HG03457 (cell line): ENCODE data around the gene SLC1A3.

ENCODE experiments used
- ATAC-seq: cut with Tn5 transposase; IDR thresholded peaks from one replicate; pipeline ENCODE4 v1.9.1; 2021; ENCODE audit warnings: moderate number of reproducible peaks; ENCODE audit not compliant: unreplicated experiment

The SLC1A3 gene

GRCh38 chr5:36682499-36682898 lies 76.1 kb downstream of the SLC1A3 start:
- no peak for ATAC-seq

GRCh38 chr5:36683821-36684434 lies 77.5 kb downstream of the SLC1A3 start:
- no peak for ATAC-seq

- ATAC-seq: no peak
Measured at GRCh38 chr5:36685631-36686288, 79.4 kb downstream of the SLC1A3 start.

GRCh38 chr5:36686881-36687280 lies 80.5 kb downstream of the SLC1A3 start:
- ATAC-seq: no peak

- no peak for ATAC-seq
Measured at GRCh38 chr5:36688722-36689121, 82.3 kb downstream of the SLC1A3 start.

- no peak for ATAC-seq
Measured at GRCh38 chr5:36689225-36689624, 82.8 kb downstream of the SLC1A3 start.

GRCh38 chr5:36690041-36690961 lies 83.9 kb downstream of the SLC1A3 start:
- peak; percentile 68 for ATAC-seq

- no peak for ATAC-seq
Measured at GRCh38 chr5:36691226-36691625, 84.8 kb downstream of the SLC1A3 start.

GRCh38 chr5:36691696-36692371 lies 85.4 kb downstream of the SLC1A3 start:
- ATAC-seq: no peak

- ATAC-seq: peak; percentile 57
Measured at GRCh38 chr5:36692791-36693763, 86.7 kb downstream of the SLC1A3 start.

GRCh38 chr5:36694351-36694750 lies 87.9 kb downstream of the SLC1A3 start:
- ATAC-seq: no peak

GRCh38 chr5:36696059-36696673 lies 89.8 kb downstream of the SLC1A3 start:
- ATAC-seq: peak; percentile 51

- ATAC-seq: no peak
Measured at GRCh38 chr5:36698031-36698430, 91.6 kb downstream of the SLC1A3 start.

- ATAC-seq: peak; percentile 96
Measured at GRCh38 chr5:36701085-36701698, 94.8 kb downstream of the SLC1A3 start.

GRCh38 chr5:36703245-36703860 lies 96.9 kb downstream of the SLC1A3 start:
- ATAC-seq: no peak

- ATAC-seq: no peak
Measured at GRCh38 chr5:36704131-36704530, 97.7 kb downstream of the SLC1A3 start.

- ATAC-seq: no peak
Measured at GRCh38 chr5:36705055-36705454, 98.6 kb downstream of the SLC1A3 start.

- no peak for ATAC-seq
Measured at GRCh38 chr5:36706662-36707061, 100.3 kb downstream of the SLC1A3 start.

GRCh38 chr5:36708996-36709395 lies 102.6 kb downstream of the SLC1A3 start:
- ATAC-seq: no peak
